ENCODE data around the gene LCN2.
A peak's percentile ranks its signal among the peaks of the same experiment; 100 is the strongest.
"Not testable (repeated sequence)": the region's sequence is repeated elsewhere in the genome, so short reads cannot be mapped to it uniquely, and the experiment has no call there.

The LCN2 gene

DNA sequence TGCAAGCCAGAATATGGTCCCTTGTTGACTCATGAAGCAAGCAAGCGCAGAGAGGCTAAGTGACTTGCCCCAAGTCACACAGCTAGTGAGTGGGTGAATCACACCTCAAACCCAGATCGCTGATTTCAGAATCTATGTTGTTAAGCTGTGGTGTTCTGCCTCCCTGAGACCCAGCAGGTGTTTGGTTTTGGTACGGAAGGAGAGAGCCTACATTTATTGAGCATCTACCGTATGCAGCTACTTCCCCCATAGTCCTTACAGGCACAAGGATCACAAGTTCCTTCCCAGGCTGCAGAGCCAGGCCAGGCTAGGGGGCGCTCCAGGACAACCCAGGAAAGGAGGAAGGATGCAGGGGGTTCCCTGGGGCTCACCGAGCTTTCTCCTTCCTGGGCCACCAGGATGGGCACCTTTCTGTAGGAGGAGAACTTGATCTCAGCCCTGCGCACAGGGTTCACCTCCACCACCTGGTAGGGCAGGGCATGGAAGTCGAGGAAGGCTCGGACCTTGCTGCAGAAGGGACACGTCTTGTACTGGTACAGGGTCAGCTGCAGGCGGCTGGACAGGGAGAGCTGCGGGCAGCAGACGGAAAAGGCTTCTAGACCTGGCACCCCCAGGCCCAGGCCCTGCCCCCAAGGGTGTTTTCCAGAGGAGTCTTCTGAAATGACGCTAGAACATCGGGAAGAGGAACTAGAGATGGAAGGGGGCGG lies 24.2 kb upstream of the LCN2 start:
- in situ Hi-C loops (cut with HindIII; ENCODE audit: low pct_ligation_motif_present, low pct_unique_long_range_greater_than_20kb, low sequenced_read_pairs), result no loop called here
- DNase-seq, result peak; percentile 66

DNA sequence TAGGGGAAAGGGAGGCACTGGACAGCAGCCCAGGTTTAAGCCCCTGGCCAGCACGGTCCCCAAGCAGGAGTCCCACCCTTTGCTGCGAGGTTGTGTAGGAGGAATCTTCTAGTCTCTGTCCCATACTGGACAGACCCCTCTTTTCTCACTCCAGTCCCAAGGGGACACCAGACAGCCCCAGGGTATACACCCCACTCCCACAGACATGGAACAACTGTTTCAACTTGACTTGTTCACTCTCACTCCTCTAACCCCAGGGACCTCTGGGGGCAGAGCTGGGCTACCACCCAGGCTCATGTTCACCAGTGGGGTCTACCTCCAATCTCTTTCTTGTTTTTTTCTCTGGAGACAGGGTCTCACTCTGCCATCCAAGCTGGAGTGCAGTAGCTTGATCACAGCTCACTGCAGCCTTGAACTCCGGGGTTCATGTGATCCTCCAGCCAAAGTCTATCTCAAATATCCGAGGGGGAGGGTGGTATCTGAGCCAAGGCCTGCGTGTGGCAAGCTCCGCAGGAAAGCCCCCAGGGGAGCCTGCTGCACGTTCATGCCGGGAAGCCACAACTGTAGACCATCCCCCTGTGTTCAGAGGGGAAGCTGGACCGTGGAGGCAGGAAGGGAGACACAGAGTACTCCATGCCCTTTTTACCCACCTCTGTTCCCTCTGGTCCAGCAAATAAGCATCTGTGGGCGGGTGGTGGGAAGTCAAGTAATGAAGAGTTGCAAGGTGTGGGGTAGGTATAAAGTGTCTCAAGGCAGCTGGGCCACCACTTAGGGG lies 23.5 kb upstream of the LCN2 start:
- DNase-seq, result no peak
- in situ Hi-C loops (cut with HindIII; ENCODE audit: low pct_ligation_motif_present, low pct_unique_long_range_greater_than_20kb, low sequenced_read_pairs), result no loop called here

DNA sequence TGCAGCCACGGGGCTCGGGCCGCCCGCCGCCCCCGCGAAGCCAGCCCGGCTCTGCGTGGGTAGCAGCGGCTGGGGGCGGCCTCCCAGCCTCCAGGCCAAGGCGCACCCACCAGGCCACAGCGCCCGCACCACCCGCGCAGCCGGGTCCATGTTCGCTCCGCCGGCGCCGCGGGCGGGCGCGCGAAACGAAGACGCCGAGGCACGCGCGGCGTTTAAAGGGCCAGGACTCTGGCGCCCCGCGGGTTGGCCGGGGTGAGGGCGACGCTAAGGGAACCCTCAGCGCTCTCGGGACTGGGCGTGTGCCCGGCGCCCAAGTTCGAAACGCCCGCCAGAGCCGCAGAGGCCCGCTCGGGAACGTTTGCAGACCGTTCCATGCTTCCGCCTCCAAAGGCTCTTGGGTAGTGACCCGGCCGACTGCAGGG lies 21.7 kb upstream of the LCN2 start, which contains the start of gene PTGES2:
Gene PTGES2 (minus strand): TSS at position 162 of the 422 bp plus-strand sequence. CDS start 12 bp downstream, at position 150.
- DNase-seq, result peak; percentile 80
- in situ Hi-C loops (cut with HindIII; ENCODE audit: low pct_ligation_motif_present, low pct_unique_long_range_greater_than_20kb, low sequenced_read_pairs), result no loop called here

DNA sequence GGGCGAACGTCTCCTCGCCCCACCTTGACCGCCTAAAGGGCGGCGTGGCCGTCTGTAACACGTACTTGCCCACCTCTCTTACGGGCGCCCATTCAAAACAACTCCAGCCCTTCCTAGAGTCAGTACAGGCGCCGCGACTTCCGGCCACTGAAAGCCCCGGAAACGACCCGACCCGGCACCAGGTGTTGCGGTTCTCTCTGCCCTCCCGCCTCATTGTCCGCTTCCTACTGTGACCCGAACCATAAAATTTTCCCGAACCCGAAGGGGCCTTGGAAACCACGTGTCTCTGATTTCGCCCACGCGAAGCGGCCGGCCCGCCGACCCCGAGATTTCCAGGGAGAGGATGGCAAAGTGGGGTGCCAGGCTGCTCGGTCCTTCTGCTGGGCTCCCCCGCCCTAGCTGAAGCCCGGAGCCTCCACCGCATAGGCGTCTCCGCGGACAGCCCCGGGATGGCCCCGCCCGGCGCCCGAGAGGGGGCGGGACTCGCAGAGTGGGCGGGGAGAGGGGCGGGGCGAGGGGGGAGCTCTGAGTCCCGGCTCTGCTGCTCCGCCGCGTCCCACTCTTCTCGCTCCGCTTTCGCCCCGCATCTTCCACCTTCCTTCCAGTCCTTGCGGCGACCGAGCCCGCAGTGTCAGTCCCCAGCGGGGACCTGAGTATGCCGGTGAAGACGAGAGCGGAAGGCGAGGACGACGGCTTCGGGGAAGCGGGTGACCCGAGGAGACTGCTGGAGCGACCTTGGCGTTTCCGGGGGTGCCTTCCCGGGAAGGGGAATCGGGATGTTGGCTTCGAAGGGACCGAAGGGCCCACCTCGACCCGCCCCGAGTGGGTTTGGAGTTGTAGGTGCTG lies 21.0 kb upstream of the LCN2 start:
- in situ Hi-C loops (cut with HindIII; ENCODE audit: low pct_ligation_motif_present, low pct_unique_long_range_greater_than_20kb, low sequenced_read_pairs), result no loop called here
- DNase-seq, result peak; percentile 88

DNA sequence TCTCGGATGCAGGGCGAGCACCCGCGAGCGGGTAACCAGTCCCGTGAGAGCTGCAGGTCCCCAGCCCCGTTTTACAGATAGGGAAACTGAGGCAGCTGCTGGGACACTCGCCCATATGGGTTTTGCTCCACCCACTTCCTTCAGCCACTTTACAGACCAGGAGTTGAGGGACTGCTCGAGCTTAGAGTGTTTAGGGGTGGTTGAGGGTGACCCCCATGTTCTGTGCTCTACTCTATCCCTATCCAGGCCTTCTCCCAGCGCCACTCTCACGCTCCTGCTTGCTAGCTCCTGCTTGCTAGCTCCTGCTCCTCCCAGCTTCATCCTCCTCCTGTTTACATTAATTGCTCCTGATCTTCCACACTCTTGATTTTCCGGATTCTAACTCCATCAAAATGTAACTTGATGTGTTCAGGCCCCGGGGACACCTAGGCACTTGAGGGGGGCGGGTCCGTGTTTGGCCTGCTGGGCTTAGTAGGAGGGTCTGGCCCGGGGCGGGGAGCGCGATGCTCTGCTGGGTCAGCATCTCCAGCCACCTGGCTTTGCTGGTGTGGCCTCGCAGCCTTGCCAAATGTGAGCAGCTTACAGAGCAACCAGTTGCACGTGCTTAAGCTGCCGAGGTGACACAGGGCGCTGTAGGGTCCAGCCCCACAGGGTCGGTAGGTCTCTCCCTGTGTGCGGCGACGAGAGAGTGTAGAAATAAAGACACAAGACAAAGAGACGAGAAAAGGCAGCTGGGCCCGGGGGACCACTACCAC lies 20.2 kb upstream of the LCN2 start:
- in situ Hi-C loops (cut with HindIII; ENCODE audit: low pct_ligation_motif_present, low pct_unique_long_range_greater_than_20kb, low sequenced_read_pairs), result no loop called here
- DNase-seq, result no peak

DNA sequence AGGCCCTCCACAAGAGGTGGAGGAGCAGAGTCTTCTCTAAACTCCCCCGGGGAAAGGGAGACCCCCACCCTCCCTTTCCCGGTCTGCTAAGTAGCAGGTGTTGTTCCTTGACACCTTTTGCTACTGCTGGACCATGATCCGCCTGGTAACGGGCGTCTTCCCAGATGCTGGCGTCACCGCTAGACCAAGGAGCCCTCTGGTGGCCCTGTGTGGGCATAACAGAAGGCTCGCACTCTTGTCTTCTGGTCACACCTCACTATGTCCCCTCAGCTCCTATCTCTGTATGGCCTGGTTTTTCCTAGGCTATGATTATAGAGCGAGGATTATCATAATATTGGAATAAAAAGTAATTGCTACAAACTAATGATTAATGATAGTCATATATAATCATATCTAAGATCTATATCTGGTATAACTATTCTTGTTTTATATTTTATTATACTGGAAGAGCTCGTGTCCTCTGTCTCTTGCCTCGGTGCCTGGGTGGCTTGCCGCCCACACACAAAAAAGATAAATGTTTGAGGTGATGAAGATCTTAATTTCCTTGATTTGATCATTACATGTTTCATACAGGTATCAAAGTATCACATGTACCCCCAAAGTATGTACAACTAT lies 19.2 kb upstream of the LCN2 start:
- in situ Hi-C loops (cut with HindIII; ENCODE audit: low pct_ligation_motif_present, low pct_unique_long_range_greater_than_20kb, low sequenced_read_pairs); DNase-seq: not testable (repeated sequence)

DNA sequence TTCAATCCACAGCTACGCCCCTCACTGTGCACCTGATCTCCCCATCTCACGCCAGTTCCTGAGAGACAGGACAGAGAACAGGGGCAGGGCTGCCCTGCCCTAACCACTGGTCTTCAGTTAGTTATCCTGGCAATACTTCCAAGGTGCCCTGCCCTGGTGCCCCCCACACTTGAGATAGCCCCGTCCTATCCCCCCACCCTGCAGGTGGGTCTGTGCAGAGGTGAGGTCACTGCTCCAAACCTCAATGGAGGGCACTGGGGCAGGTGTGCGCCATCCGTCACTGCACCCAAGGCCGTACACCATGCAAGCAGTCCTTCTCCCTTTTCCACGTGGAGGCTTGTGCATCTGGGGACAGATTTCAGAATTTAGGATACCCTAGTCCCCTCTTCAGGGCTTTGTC lies 18.6 kb upstream of the LCN2 start:
- in situ Hi-C loops (cut with HindIII; ENCODE audit: low pct_ligation_motif_present, low pct_unique_long_range_greater_than_20kb, low sequenced_read_pairs); DNase-seq: not testable (repeated sequence)

DNA sequence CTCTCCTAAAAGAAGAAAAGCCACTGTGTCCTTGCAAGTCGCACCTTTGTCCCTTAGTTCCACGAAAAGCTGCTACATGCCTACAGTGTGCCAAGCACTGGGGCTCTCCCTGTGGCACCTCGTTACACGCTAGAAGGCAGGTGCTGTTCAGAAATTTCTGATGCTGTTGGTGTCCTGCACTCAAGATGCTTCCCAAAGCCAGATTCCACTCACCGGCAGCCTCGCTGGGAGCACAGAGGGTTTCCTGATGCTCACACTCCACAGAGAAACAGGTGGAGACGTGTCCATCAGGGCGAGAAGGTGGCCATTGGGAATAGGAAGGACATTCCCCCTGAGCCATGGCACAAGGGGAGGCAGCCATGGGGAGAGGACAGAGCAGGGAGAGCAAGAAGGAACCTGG lies 17.9 kb upstream of the LCN2 start:
- in situ Hi-C loops (cut with HindIII; ENCODE audit: low pct_ligation_motif_present, low pct_unique_long_range_greater_than_20kb, low sequenced_read_pairs); DNase-seq: not testable (repeated sequence)

DNA sequence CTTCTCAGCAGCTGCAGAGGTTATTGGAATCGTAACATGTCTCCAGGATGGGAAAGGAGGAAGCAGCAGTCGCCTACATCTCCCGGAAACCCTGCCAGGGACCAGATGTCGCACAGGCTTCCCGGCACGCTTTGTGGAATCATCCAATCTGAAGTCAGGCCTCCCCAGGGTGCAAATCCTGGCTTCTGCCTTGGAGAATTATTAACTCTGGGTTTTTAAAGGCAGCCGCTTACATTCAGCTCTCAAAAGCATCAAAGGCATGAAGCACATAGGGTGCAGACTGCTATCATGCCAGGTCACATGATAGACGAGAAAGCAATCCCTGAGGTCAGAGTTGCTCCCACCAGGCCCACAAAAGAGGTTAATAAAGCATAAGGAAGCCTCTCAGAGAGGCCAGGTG lies 17.1 kb upstream of the LCN2 start:
- in situ Hi-C loops (cut with HindIII; ENCODE audit: low pct_ligation_motif_present, low pct_unique_long_range_greater_than_20kb, low sequenced_read_pairs), result not testable (repeated sequence)
- peak; percentile 57 for DNase-seq

DNA sequence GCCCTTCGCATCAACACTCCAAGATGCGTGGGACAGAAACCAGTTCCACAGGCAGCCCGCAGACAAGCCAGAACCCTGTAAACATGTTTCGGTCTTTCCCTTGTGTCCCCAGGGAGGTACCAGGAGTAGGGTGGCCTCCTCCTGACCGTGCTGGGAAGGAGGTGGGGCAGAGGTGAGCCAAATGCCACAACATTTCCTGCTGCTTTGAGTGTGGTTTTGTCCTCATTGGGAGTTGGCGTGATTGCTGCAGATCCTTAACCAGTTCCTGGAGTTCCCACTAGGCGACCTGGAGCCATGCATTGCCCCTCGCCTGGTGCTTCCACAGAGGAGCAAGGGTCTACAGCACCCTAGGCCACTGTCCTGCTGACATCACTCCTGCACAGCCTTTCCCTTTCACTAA lies 13.7 kb upstream of the LCN2 start:
- in situ Hi-C loops (cut with HindIII; ENCODE audit: low pct_ligation_motif_present, low pct_unique_long_range_greater_than_20kb, low sequenced_read_pairs); DNase-seq: not testable (repeated sequence)

DNA sequence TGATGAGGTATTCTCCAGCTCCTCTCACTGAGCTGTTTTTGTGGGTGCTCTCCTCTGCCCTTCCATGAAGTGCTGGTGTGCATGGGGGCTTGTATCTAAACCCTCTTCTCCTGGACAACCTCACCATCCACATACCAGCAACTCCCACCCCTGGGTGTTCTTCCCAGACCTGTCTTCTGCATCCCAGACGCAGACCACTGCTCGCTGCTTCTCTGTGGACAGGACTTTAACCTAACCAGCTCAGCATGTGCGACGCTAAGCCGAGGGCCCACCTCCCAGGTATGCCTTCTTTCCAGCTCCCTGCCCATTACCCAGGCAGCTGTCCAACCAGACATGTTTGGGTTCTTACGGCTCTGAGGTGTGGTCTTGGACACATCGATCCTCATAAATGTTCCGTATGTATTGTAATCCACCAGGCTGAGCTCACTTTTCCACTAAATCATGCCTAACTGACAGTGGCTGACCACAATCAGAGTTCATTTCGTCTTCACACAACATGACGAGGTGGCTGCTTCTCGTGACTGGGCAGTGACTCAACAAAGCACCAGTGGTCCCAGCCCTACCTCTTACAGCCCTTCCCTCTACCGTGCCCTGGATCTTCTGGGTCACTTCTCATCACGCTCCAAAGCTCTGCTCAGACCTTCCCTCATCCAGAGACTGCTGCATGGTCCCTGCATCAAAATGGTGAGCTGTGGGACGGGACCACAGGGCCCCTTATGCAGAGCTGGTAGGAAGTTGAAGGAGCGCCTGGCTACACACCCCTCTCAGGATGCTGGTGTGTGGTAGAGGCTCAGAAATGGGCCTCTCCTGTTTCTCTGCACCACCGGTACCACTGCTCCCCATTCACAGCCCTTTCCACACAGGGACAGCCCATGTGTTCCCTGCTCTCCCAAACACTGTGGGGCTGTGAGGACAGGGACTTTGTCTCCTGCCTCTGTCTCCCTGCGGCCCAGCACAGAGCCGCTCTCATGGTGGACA lies 12.1 kb upstream of the LCN2 start:
- peak; percentile 88 for DNase-seq

DNA sequence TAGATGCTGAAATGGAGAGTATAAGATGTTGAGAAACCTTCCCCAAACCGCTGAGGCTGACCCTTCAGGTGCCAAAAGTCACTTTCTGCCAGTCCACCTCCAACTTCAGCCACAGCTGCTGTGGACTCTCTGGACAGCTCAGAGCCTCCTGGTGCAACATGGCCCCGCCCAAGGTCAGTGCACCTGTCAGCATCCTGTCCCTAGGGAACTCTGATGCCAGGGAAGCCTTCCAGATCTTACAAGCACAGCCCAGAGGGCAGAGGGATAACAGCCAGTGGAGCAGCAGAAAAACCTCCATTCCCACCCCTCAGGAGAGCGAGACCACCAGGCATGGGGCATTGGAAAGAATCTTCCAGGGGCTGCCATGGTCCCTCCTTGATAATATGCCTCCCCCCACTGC lies 11.3 kb upstream of the LCN2 start:
- no peak for DNase-seq
- in situ Hi-C loops (cut with HindIII; ENCODE audit: low pct_ligation_motif_present, low pct_unique_long_range_greater_than_20kb, low sequenced_read_pairs), result no loop called here

More for the DNA sequence above, 12.1 kb upstream of the LCN2 start:
- in situ Hi-C loops (cut with HindIII; ENCODE audit: low pct_ligation_motif_present, low pct_unique_long_range_greater_than_20kb, low sequenced_read_pairs), result no loop called here

DNA sequence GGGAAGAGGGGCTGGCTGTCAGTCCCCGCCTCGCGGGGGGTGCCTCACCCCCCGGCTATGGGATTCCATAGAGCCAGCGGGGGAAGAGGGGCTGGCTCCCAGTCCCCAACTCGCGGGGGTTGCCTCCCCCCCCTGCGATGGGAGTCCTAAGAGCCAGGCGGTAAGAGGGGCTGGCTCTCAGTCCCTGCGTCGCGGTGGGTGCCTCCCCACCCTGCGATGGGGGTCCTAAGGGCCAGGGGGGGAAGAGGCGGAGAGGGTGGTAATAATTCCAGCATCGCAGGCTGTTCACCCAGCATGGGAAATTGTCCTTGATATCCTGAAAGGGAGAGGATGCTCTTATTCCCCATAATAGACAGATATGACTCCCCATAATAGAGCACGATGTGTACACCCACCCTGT lies 9.6 kb upstream of the LCN2 start:
- in situ Hi-C loops (cut with HindIII; ENCODE audit: low pct_ligation_motif_present, low pct_unique_long_range_greater_than_20kb, low sequenced_read_pairs), result no loop called here

DNA sequence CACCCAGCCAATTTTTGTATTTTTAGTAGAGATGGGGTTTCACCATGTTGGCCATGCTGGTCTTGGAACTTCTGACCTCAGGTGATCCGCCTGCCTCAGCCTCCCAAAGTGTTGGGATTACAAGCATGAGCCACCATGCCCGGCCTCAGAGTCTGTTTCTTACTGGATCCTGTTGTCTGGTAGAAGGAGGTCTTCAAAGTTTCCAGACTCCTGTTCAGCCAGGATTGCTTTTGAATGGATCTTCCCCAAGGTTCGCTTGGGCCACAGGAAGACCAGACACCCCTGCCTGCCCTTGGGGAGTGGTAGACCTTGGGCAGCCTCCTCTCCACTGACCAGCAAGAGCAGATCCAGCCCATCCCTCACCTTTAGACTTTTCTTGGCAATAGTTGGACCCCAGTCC lies 7.6 kb upstream of the LCN2 start:
- DNase-seq, result no peak
- in situ Hi-C loops (cut with HindIII; ENCODE audit: low pct_ligation_motif_present, low pct_unique_long_range_greater_than_20kb, low sequenced_read_pairs), result no loop called here

More for the DNA sequence above, 9.6 kb upstream of the LCN2 start:
- DNase-seq, result no peak

DNA sequence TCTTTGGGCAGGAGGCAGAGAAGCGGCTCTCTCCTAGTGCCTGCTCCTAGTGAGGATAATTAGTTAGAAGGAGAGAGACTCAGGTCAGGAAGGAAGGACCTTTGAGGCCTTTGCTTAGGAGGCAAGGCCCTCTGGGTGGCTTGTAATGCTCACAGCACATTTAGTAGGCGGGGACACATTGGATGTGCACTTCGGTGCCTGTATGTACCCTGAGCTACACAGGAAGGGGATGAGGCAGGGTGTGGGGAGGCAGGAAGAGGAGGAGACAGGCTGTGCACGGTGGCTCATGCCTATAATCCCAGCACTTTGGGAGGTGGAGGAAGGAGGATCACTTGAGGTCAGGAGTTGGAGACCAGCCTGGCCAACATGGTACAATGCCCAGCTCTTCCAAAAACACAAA lies 7.2 kb upstream of the LCN2 start:
- in situ Hi-C loops (cut with HindIII; ENCODE audit: low pct_ligation_motif_present, low pct_unique_long_range_greater_than_20kb, low sequenced_read_pairs), result no loop called here
- DNase-seq, result no peak

DNA sequence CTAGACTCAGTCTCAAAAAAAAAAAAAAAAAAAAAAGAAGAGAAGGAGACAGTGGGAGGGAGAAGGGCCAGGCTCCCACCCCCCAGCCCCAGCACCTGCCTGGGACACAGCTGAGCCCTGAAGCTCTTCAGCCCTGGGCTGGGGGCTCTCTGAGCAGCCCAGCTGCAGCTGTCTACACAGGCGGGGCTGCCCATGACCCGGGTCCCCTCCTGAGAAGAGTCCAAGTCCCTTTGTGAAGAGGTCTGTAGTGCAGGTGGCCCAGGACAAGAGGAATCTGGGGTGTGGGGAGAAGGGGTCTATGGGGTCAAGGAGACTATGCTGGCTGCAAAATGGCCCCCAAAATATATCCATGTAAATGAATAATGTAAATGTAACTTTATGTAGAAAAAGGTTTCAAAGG lies 6.7 kb upstream of the LCN2 start:
- no peak for DNase-seq
- in situ Hi-C loops (cut with HindIII; ENCODE audit: low pct_ligation_motif_present, low pct_unique_long_range_greater_than_20kb, low sequenced_read_pairs), result no loop called here
